K562 (cell line): ENCODE results near the gene POLR1H. TPM values are rescaled to one million over a fixed set of nuclear protein-coding genes. Genes with fewer than 3 reads are reported as not detected.

ENCODE experiments used
- CREBBP ChIP-seq: IDR thresholded peaks from one replicate; pipeline ENCODE4 v1.6.1; 2012; ENCODE audit warnings: low read depth, mild to moderate bottlenecking, control low read depth, inconsistent platforms, low read length
- HSF4 ChIP-seq: fragments of 250-450 bp; sonication (Bioruptor Pico); IDR thresholded peaks from 2 replicates; pipeline ENCODE4 v2.1.2; 2022; ENCODE audit warnings: mild to moderate bottlenecking, moderate library complexity, borderline replicate concordance
- KLF13 ChIP-seq: fragments of 450-650 bp; IDR thresholded peaks from 2 replicates; pipeline ENCODE4 v1.6.1; 2016; ENCODE audit warnings: missing genetic modification characterization, low read depth, mild to moderate bottlenecking, missing compliant biosample characterization, moderate library complexity, borderline replicate concordance
- MAZ ChIP-seq, 2 experiments: fragments of 450-650 bp in 1 of 2; sonication (generic) in 1 of 2; formaldehyde crosslinking; IDR thresholded peaks in 1 of 2; conservative IDR thresholded peaks in 1 of 2; 2 replicates each; pipeline versions ENCODE4 v1.4.0 to v1.5.0; 2020; ENCODE audit warnings: mild to moderate bottlenecking in 1 of 2, missing genetic modification reagents in 1 of 2
- MYC ChIP-seq, 2 experiments: fragments of 250-450 bp in 1 of 2; sonication (Bioruptor Pico) in 1 of 2; IDR thresholded peaks; 2 replicates each; pipeline versions ENCODE4 v1.5.1 to v1.6.1; 2012 to 2021; ENCODE audit warnings: low read depth in 2 of 2, borderline replicate concordance in 1 of 2, improper control_type of control experiment in 1 of 2, low read length in 1 of 2, mild to moderate bottlenecking in 1 of 2, moderate library complexity in 1 of 2
- NCOA1 ChIP-seq: fragments of 450-650 bp; IDR thresholded peaks from 2 replicates; pipeline ENCODE4 v1.6.1; 2016; ENCODE audit warnings: low read depth
- NCOR1 ChIP-seq: fragments of 450-650 bp; IDR thresholded peaks from 2 replicates; pipeline ENCODE4 v1.6.1; 2016; ENCODE audit warnings: mild to moderate bottlenecking, moderate library complexity
- NR2C2 ChIP-seq, 2 experiments: fragments of 200-800 bp in 1 of 2; sonication (Bioruptor generic) in 1 of 2; sonication (generic) in 1 of 2; formaldehyde crosslinking in 1 of 2; IDR thresholded peaks; 2 replicates each; pipeline versions ENCODE4 v1.6.1 to v1.8.0; 2016 to 2022; ENCODE audit warnings: mild to moderate bottlenecking in 1 of 2, missing compliant biosample characterization in 1 of 2, missing genetic modification characterization in 1 of 2, missing genetic modification reagents in 1 of 2
- SNIP1 ChIP-seq: fragments of 450-650 bp; IDR thresholded peaks from 2 replicates; pipeline ENCODE4 v1.7.1; 2017; ENCODE audit warnings: low read depth, mild to moderate bottlenecking
- SOX6 ChIP-seq: fragments of 450-650 bp; IDR thresholded peaks from 2 replicates; pipeline ENCODE4 v1.6.1; 2014; ENCODE audit warnings: mild to moderate bottlenecking
- TAL1 ChIP-seq: fragments of 450-650 bp; IDR thresholded peaks from 2 replicates; pipeline ENCODE4 v1.6.1; 2016; ENCODE audit warnings: mild to moderate bottlenecking
- ZBTB7A ChIP-seq: IDR thresholded peaks from 2 replicates; pipeline ENCODE4 v1.6.1; 2011; ENCODE audit warnings: low read depth, mild to moderate bottlenecking, low read length, moderate library complexity, borderline replicate concordance; ENCODE audit not compliant: control insufficient read depth
- ZNF696 ChIP-seq: fragments of 250-450 bp; sonication (Bioruptor Pico); conservative IDR thresholded peaks from 2 replicates; pipeline ENCODE4 v1.4.0; 2020; ENCODE audit warnings: mild to moderate bottlenecking, moderate library complexity
- ZNF764 ChIP-seq: fragments of 250-450 bp; sonication (Bioruptor Pico); IDR thresholded peaks from 2 replicates; pipeline ENCODE4 v1.4.0; 2020; ENCODE audit warnings: low read depth, mild to moderate bottlenecking, moderate library complexity
- polyA plus RNA-seq, 8 experiments: library from polyadenylated mRNA; depleted of rRNA in 4 of 8; stranded (reverse) in 5 of 8; unstranded in 3 of 8; fragments of >200 nt; fragmentation: Nextera tagmentation in 2 of 8; fragmentation: Illumina TruSeq in 1 of 8; extraction: Ambion mirVana in 2 of 8; extraction: Trizol in 1 of 8; gene quantifications; 2 replicates each; pipeline versions ENCODE4 v1.2.1 to v1.2.3, GENCODE V29; 2011 to 2014; ENCODE audit warnings: inconsistent platforms in 1 of 8, missing spikeins in 1 of 8
- total RNA-seq, 7 experiments: library from RNA; depleted of rRNA in 6 of 7; stranded (reverse); fragments of >200 nt in 6 of 7; fragmentation: Illumina TruSeq in 2 of 7; extraction: Trizol in 2 of 7; gene quantifications; 2 replicates each; pipeline versions ENCODE4 v1.2.1 to v1.2.3, GENCODE V29; 2011 to 2021; ENCODE audit warnings: low replicate concordance in 1 of 7
- TF ChIP-seq, protein P1 (sequence below): fragments of 450-650 bp; IDR thresholded peaks from 2 replicates; pipeline ENCODE4 v1.6.1; 2016
- TF ChIP-seq, protein P2 (sequence below): fragments of 450-650 bp; IDR thresholded peaks from 2 replicates; pipeline ENCODE4 v1.6.1; 2018; ENCODE audit not compliant: partially characterized antibody
- TF ChIP-seq, protein P3 (sequence below): sonication (generic); formaldehyde crosslinking; IDR thresholded peaks from 2 replicates; pipeline ENCODE4 v1.8.0; 2022; ENCODE audit warnings: missing genetic modification reagents, mild to moderate bottlenecking, borderline replicate concordance
- TF ChIP-seq, protein P4 (sequence below): fragments of 450-650 bp; conservative IDR thresholded peaks from 2 replicates; pipeline ENCODE4 v1.6.1; 2016; ENCODE audit warnings: missing genetic modification characterization, low read depth, mild to moderate bottlenecking, control low read depth, missing compliant biosample characterization

Gene POLR1H
- total and polyA plus RNA-seq, 9 of the 15 experiments (the other 6 are each of a cell fraction or from before 2014, with no cell fraction given), result 92.2 to 333 (median 143) TPM

DNA sequence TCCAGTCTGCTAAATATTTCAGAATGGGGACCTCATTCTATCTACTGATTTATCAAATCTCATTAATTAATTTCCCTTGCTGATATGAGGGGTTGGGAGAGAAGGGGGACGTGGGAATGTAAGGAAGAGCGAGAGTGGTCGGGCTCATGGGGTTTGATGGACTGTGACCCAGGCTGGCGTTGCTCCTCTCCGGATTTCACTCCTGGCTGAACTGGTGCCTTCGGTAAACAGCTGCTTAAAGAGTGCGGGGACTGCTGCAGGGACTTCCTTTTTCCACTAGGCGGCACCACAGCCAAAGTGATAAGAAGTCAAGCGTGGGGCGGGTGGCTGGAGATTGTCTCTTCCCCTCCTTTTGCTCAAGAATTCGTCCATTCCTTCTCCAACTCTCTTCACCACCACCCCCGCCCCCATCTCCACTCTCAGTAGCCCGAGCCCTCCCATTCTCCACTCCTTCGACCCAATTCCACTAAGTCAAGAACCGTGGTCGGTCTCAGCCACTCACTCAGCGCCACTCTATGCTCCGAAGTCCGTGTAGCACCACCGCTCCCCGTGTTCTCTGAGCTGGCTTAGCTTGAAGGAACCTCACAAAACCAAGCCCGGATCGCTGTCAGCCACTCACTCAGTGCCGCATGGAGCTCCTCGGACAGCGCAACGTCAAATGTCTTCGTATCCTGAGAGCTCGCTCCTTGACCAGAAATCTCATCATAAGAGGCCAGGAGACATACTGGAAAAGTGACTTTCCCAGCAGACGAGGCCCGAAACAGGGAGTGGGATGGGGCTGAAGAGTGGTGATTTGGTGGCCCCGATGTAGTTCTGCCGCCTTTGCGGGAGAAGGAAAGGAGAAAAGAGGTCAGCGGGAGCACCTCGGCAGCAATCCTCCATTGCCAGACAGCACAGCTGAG is 42.2 kb downstream of the POLR1H start (continued):
- TF ChIP-seq NR2C2 (CRISPR knock-in tag; IDR thresholded peaks at IDR 0.05) (no peak), NR2C2 (tag; IDR thresholded peaks at IDR 0.05) (no peak), ZBTB7A (no peak), TAL1 (no peak), HSF4 (CRISPR knock-in tag) (no peak), CREBBP (no peak), NCOA1 (no peak), NCOR1 (no peak), KLF13 (tag) (no peak), ZNF764 (CRISPR knock-in tag) (no peak), MYC (IDR thresholded peaks at IDR 0.05; ENCODE audit: low read depth, low read length) (peak; percentile 36; the same call in 1 of the 2 replicates), MYC (CRISPR knock-in tag; IDR thresholded peaks at IDR 0.05; ENCODE audit: borderline replicate concordance, low read depth) (no peak), ZNF696 (no peak), MAZ (CRISPR knock-in tag; conservative IDR thresholded peaks at IDR 0.05 in 1 of 2, IDR thresholded peaks at IDR 0.05 in 1 of 2) (peak; percentile 52 to 94), SNIP1 (no peak), SOX6 (peak; percentile 29; the same call in 1 of the 2 replicates)
- TF ChIP-seq, protein P1, sequence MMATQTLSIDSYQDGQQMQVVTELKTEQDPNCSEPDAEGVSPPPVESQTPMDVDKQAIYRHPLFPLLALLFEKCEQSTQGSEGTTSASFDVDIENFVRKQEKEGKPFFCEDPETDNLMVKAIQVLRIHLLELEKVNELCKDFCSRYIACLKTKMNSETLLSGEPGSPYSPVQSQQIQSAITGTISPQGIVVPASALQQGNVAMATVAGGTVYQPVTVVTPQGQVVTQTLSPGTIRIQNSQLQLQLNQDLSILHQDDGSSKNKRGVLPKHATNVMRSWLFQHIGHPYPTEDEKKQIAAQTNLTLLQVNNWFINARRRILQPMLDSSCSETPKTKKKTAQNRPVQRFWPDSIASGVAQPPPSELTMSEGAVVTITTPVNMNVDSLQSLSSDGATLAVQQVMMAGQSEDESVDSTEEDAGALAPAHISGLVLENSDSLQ, result no peak
- TF ChIP-seq, protein P2, sequence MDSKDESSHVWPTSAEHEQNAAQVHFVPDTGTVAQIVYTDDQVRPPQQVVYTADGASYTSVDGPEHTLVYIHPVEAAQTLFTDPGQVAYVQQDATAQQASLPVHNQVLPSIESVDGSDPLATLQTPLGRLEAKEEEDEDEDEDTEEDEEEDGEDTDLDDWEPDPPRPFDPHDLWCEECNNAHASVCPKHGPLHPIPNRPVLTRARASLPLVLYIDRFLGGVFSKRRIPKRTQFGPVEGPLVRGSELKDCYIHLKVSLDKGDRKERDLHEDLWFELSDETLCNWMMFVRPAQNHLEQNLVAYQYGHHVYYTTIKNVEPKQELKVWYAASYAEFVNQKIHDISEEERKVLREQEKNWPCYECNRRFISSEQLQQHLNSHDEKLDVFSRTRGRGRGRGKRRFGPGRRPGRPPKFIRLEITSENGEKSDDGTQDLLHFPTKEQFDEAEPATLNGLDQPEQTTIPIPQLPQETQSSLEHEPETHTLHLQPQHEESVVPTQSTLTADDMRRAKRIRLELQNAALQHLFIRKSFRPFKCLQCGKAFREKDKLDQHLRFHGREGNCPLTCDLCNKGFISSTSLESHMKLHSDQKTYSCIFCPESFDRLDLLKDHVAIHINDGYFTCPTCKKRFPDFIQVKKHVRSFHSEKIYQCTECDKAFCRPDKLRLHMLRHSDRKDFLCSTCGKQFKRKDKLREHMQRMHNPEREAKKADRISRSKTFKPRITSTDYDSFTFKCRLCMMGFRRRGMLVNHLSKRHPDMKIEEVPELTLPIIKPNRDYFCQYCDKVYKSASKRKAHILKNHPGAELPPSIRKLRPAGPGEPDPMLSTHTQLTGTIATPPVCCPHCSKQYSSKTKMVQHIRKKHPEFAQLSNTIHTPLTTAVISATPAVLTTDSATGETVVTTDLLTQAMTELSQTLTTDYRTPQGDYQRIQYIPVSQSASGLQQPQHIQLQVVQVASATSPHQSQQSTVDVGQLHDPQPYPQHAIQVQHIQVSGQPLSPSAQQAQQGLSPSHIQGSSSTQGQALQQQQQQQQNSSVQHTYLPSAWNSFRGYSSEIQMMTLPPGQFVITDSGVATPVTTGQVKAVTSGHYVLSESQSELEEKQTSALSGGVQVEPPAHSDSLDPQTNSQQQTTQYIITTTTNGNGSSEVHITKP, result peak; percentile 9
- TF ChIP-seq, protein P3, sequence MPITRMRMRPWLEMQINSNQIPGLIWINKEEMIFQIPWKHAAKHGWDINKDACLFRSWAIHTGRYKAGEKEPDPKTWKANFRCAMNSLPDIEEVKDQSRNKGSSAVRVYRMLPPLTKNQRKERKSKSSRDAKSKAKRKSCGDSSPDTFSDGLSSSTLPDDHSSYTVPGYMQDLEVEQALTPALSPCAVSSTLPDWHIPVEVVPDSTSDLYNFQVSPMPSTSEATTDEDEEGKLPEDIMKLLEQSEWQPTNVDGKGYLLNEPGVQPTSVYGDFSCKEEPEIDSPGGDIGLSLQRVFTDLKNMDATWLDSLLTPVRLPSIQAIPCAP (CRISPR knock-in tag), result no peak
- TF ChIP-seq, protein P4, sequence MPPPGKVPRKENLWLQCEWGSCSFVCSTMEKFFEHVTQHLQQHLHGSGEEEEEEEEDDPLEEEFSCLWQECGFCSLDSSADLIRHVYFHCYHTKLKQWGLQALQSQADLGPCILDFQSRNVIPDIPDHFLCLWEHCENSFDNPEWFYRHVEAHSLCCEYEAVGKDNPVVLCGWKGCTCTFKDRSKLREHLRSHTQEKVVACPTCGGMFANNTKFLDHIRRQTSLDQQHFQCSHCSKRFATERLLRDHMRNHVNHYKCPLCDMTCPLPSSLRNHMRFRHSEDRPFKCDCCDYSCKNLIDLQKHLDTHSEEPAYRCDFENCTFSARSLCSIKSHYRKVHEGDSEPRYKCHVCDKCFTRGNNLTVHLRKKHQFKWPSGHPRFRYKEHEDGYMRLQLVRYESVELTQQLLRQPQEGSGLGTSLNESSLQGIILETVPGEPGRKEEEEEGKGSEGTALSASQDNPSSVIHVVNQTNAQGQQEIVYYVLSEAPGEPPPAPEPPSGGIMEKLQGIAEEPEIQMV (tag), result no peak
